Erythroblast (primary cell): ENCODE data around the gene STX10.

Source experiments
- DNase-seq, 2 experiments: peaks; one replicate each; lab custom pipeline; 2025; lab: John Stamatoyannopoulos, UW
- GATA1 ChIP-seq: IDR thresholded peaks from 2 replicates; pipeline ENCODE4 v1.6.1; 2011; ENCODE audit warnings: low read depth, mild to moderate bottlenecking, control low read depth, low read length, moderate library complexity
- POLR2A ChIP-seq: IDR thresholded peaks from 2 replicates; pipeline ENCODE4 v1.6.1; 2011; ENCODE audit warnings: mild to moderate bottlenecking, low read length

The STX10 gene

DNA sequence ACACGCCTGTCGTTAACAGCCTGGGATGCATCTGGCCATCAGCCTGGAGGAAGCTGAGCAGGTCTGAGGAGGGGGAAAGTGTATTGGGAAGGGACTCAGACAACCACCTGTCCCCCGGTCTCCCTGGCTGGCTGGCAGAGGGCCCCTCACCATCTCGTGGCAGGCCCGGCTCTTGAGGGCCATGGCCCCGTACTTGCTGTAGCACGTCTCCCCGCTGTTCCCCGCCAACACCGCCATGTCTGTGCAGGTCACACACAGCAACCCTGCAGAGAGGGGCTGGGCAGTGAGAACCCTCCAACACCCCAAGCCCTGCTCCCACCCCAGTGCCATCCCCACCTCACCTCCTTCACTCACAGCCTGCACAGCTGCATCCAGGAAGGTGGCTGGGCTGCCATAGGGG lies 37.6 kb downstream of the STX10 start:
- TF ChIP-seq GATA1 (no peak), POLR2A (no peak)
- no peak for DNase-seq

- no peak for TF ChIP-seq GATA1
- DNase-seq = no peak
These were observed 40.0 kb downstream of the STX10 start for GRCh38 chr19:13110099-13110610.

- DNase-seq = no peak
- TF ChIP-seq POLR2A (no peak), GATA1 (no peak)
These were observed 40.6 kb downstream of the STX10 start for GRCh38 chr19:13109361-13110098.

- no peak for DNase-seq
- no peak for TF ChIP-seq GATA1
- TF ChIP-seq POLR2A = peak; percentile 28
These were observed 45.1 kb downstream of the STX10 start for GRCh38 chr19:13104848-13105711.

DNA sequence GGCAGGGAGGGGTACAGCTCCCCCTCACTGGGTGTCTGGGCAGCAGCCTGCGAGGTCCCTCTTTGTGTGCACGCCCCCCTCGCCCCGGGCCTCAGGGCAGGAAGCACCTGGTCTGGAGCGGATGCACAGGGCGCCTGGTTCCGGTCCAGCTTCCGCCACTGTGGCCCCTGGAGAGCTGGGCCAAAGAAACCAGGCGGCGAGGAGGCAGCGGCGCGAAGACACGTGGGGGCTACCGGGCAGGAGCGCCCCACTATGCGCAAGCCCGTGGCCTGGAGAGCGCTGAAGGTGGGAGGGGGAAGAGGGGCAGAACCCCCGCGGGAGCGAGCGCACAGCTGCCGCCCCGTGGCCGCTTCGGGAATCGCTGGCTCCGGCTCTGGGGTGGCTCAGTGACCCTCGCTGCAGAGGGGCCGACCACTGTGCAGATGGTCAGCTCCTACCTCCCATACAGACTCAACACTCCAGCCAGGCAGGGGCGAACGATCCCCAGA lies 45.8 kb downstream of the STX10 start:
- DNase-seq = peak; percentile 80 to 84
- TF ChIP-seq GATA1 = no peak
- TF ChIP-seq POLR2A = peak; percentile 52

GRCh38 chr19:13103581-13104359 lies 46.4 kb downstream of the STX10 start:
- peak in 1 of 2 experiments; percentile 65 for DNase-seq
- TF ChIP-seq POLR2A (no peak), GATA1 (no peak)

- peak; percentile 91 for TF ChIP-seq POLR2A
- TF ChIP-seq GATA1 = peak; percentile 100
- DNase-seq = peak; percentile 99
These were observed 47.3 kb downstream of the STX10 start, which contains the start of gene LYL1 for GRCh38 chr19:13102666-13103580. TSS of gene LYL1 (minus strand) at chr19:13102858. CDS start at chr19:13101171, 1,687 bp downstream.

DNA sequence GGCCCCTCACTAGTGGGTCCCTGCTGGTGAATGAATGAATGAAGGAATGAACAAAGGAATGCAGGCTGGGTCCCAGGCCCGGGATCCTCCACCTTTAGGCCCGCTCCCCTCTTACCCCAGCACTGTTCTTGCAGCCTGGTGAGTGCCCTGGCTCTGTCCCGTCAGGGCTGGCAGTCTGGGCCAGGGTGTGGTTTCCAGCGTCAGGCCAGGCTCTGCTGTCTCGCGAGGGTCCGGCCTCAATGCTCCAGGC lies 47.8 kb downstream of the STX10 start:
- DNase-seq = no peak
- no peak for TF ChIP-seq GATA1
- TF ChIP-seq POLR2A = no peak

- TF ChIP-seq POLR2A (no peak), GATA1 (no peak)
- DNase-seq = peak; percentile 62 to 63
These were observed 48.4 kb downstream of the STX10 start for GRCh38 chr19:13101590-13102415.

GRCh38 chr19:13100841-13101589 lies 49.2 kb downstream of the STX10 start:
- TF ChIP-seq GATA1 = no peak
- peak; percentile 63 to 76 for DNase-seq

DNA sequence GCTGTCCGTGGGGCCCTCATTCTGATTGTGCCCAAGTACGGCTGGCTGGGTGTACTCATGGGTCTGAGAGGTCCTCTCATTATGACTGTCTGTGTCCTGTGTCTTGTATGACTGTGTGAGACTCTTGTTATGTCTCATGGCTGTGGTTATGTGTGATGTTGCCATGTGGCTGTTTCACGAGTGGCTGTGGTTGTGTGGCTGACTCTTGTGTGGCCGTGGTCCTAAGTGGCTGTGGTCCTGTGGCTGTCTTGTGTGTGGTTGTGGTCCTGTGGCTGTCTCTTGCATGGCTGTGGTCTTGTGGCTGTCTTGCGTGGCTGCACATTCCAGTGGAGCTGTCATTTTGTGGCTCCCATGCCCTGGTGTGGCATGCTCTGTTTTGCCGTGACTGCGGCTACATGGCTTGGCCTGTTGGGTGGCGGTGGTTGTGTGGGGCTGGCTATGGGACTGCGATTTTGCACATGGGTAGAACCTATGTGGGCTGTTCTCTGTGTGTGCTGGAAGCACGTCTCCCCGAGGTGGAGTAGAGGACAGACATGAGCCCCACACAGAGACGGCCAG lies 50.1 kb downstream of the STX10 start:
- peak; percentile 83 to 89 for DNase-seq

More for the DNA sequence above, 50.1 kb downstream of the STX10 start:
- TF ChIP-seq GATA1 (no peak), POLR2A (no peak)
